ENCODE results near the gene CDK5RAP1. TPM values are rescaled to one million over a fixed set of nuclear protein-coding genes. Genes with fewer than 3 reads are reported as not detected.
A peak's percentile ranks its signal among the peaks of the same experiment; 100 is the strongest.
"Not testable (repeated sequence)": the region's sequence is repeated elsewhere in the genome, so short reads cannot be mapped to it uniquely, and the experiment has no call there.

The CDK5RAP1 gene
- total RNA-seq, 1 donor from 2014 or later, result 25.3 TPM

- TF ChIP-seq CTCF (IDR thresholded peaks at IDR 0.05), result no peak
- peak; percentile 94 for DNase-seq (ENCODE audit: extremely low spot score, unreplicated experiment)
- Mint-ChIP-seq H3K36me3 (ENCODE audit: unreplicated experiment) (no peaks in the 10 kb centered on the region), H3K4me3 (ENCODE audit: unreplicated experiment) (peak within 1 kb of the TSS; percentile 87), H3K27ac (ENCODE audit: unreplicated experiment) (peak within 1 kb of the TSS; percentile 78), H3K9me3 (ENCODE audit: unreplicated experiment) (no peaks in the 10 kb centered on the region), H3K4me1 (ENCODE audit: unreplicated experiment) (peaks cover 22% of the 10 kb centered on the region), H3K27me3 (ENCODE audit: unreplicated experiment) (no peaks in the 10 kb centered on the region)
These were observed 42.4 kb upstream of the CDK5RAP1 start, which contains the start of gene SNTA1 for GRCh38 chr20:33443512-33444239. TSS of gene SNTA1 (minus strand) at chr20:33443763. CDS start at chr20:33443620, 143 bp downstream.

GRCh38 chr20:33443006-33443511 is 41.7 kb upstream of the CDK5RAP1 start:
- H3K4me3 Mint-ChIP-seq (ENCODE audit: unreplicated experiment), result peak overlapping the region; percentile 73
- no peak overlapping the region for H3K27ac Mint-ChIP-seq (ENCODE audit: unreplicated experiment)
- DNase-seq (ENCODE audit: extremely low spot score, unreplicated experiment), result peak; percentile 85
- no peaks in the 10 kb centered on the region for H3K9me3 Mint-ChIP-seq (ENCODE audit: unreplicated experiment)
- no peaks in the 10 kb centered on the region for H3K36me3 Mint-ChIP-seq (ENCODE audit: unreplicated experiment)
- TF ChIP-seq CTCF (IDR thresholded peaks at IDR 0.05), result no peak
- no peaks in the 10 kb centered on the region for H3K27me3 Mint-ChIP-seq (ENCODE audit: unreplicated experiment)
- peaks cover 28% of the 10 kb centered on the region for H3K4me1 Mint-ChIP-seq (ENCODE audit: unreplicated experiment)

GRCh38 chr20:33442136-33443005 is 41.1 kb upstream of the CDK5RAP1 start:
- DNase-seq (ENCODE audit: extremely low spot score, unreplicated experiment), result no peak
- H3K9me3 Mint-ChIP-seq (ENCODE audit: unreplicated experiment), result no peaks in the 10 kb centered on the region
- no peaks in the 10 kb centered on the region for H3K36me3 Mint-ChIP-seq (ENCODE audit: unreplicated experiment)
- H3K4me3 Mint-ChIP-seq (ENCODE audit: unreplicated experiment), result peak overlapping the region; percentile 73
- no peak for TF ChIP-seq CTCF (IDR thresholded peaks at IDR 0.05)
- H3K4me1 Mint-ChIP-seq (ENCODE audit: unreplicated experiment), result peaks cover 35% of the 10 kb centered on the region
- H3K27ac Mint-ChIP-seq (ENCODE audit: unreplicated experiment), result no peak overlapping the region
- no peaks in the 10 kb centered on the region for H3K27me3 Mint-ChIP-seq (ENCODE audit: unreplicated experiment)

GRCh38 chr20:33441142-33441955 is 40.0 kb upstream of the CDK5RAP1 start:
- no peak overlapping the region for H3K27ac Mint-ChIP-seq (ENCODE audit: unreplicated experiment)
- H3K4me1 Mint-ChIP-seq (ENCODE audit: unreplicated experiment), result peaks cover 39% of the 10 kb centered on the region
- no peaks in the 10 kb centered on the region for H3K27me3 Mint-ChIP-seq (ENCODE audit: unreplicated experiment)
- no peaks in the 10 kb centered on the region for H3K9me3 Mint-ChIP-seq (ENCODE audit: unreplicated experiment)
- no peaks in the 10 kb centered on the region for H3K36me3 Mint-ChIP-seq (ENCODE audit: unreplicated experiment)
- TF ChIP-seq CTCF (IDR thresholded peaks at IDR 0.05), result no peak
- peak overlapping the region; percentile 26 for H3K4me3 Mint-ChIP-seq (ENCODE audit: unreplicated experiment)
- no peak for DNase-seq (ENCODE audit: extremely low spot score, unreplicated experiment)

GRCh38 chr20:33440562-33440961 is 39.2 kb upstream of the CDK5RAP1 start:
- not testable (repeated sequence) for H3K9me3 Mint-ChIP-seq (ENCODE audit: unreplicated experiment); H3K27ac Mint-ChIP-seq (ENCODE audit: unreplicated experiment); H3K36me3 Mint-ChIP-seq (ENCODE audit: unreplicated experiment); H3K27me3 Mint-ChIP-seq (ENCODE audit: unreplicated experiment); DNase-seq (ENCODE audit: extremely low spot score, unreplicated experiment); H3K4me3 Mint-ChIP-seq (ENCODE audit: unreplicated experiment)
- H3K4me1 Mint-ChIP-seq (ENCODE audit: unreplicated experiment), result peaks cover 41% of the 10 kb centered on the region

All from osteocyte (in vitro differentiated cells).